Ascending aorta (tissue), 2 donors: Measurements from ENCODE around the gene FGF22. TPM values are rescaled to one million over a fixed set of nuclear protein-coding genes. Genes with fewer than 3 reads are reported as not detected.

ENCODE experiments used
- DNase-seq, 2 donors: peaks; one replicate each; pipeline ENCODE4 v3.0.0-alpha.2; 2019; ENCODE audit warnings: low spot score in 2 of 2
- H3K27ac ChIP-seq, 2 donors: fragments of 200-600 bp; sonication (generic); one replicate each; pipeline ENCODE4 v1.5.1; 2016 to 2017; ENCODE audit warnings: mild to moderate bottlenecking in 1 of 2
- H3K27me3 ChIP-seq: fragments of 200-600 bp; sonication (generic); one replicate; pipeline ENCODE4 v1.5.1; 2017
- H3K36me3 ChIP-seq, 2 donors: fragments of 200-600 bp; sonication (generic); one replicate each; pipeline ENCODE4 v1.5.1; 2016
- H3K4me1 ChIP-seq, 2 donors: fragments of 200-600 bp; sonication (generic); one replicate each; pipeline ENCODE4 v1.5.1; 2016 to 2017; ENCODE audit warnings: mild to moderate bottlenecking in 1 of 2
- H3K4me3 ChIP-seq, 2 donors: fragments of 200-600 bp; sonication (generic); one replicate each; pipeline ENCODE4 v1.5.1; 2016 to 2017; ENCODE audit warnings: mild to moderate bottlenecking in 1 of 2
- H3K9me3 ChIP-seq, 2 donors: fragments of 200-600 bp; sonication (generic); one replicate each; pipeline ENCODE4 v1.5.1; 2016
- CTCF ChIP-seq, 3 experiments: fragments of 200-600 bp in 2 of 3; fragments of 450-650 bp in 1 of 3; sonication (generic) in 2 of 3; IDR thresholded peaks; one replicate each; pipeline ENCODE4 v1.5.1; 2016 to 2019; ENCODE audit warnings: antibody characterized with exemption in 3 of 3, mild to moderate bottlenecking in 1 of 3, moderate library complexity in 1 of 3
- intact Hi-C: fragments of 100-400 bp; cut with DNase I; formaldehyde crosslinking; loops from one replicate; pipeline ENCODE4 v1.15.1; 2023
- total RNA-seq: library from RNA; depleted of rRNA; stranded (reverse); fragments of >200 nt; gene quantifications from one replicate; pipeline ENCODE4 v1.1.0, GENCODE V29; 2016

Gene FGF22
- total RNA-seq, 1 donor from 2014 or later, result not detected

- Histone ChIP-seq H3K27me3 (no peaks in the 10 kb centered on the region), H3K27ac (no peak overlapping the region), H3K4me3 (peak overlapping the region in 1 of 2 donors; percentile 12), H3K36me3 (no peaks in the 10 kb centered on the region), H3K9me3 (no peaks in the 10 kb centered on the region), H3K4me1 (no peaks in the 10 kb centered on the region)
- no peak for TF ChIP-seq CTCF (IDR thresholded peaks at IDR 0.05)
- intact Hi-C loops, result no loop called here
- no peak for DNase-seq
These were observed 29.4 kb upstream of the FGF22 start for GRCh38 chr19:610071-610800.

GRCh38 chr19:610801-611480, 28.7 kb upstream of the FGF22 start:
- no peaks in the 10 kb centered on the region for H3K36me3 ChIP-seq
- no peak for TF ChIP-seq CTCF (IDR thresholded peaks at IDR 0.05)
- H3K27ac ChIP-seq, result no peak overlapping the region
- no peaks in the 10 kb centered on the region for H3K9me3 ChIP-seq
- H3K4me3 ChIP-seq, result peak overlapping the region in 1 of 2 donors; percentile 12
- H3K4me1 ChIP-seq, result no peaks in the 10 kb centered on the region
- DNase-seq, result no peak
- intact Hi-C loops, result no loop called here
- no peaks in the 10 kb centered on the region for H3K27me3 ChIP-seq

GRCh38 chr19:611481-611868, 28.2 kb upstream of the FGF22 start:
- Histone ChIP-seq H3K27me3 (no peaks in the 10 kb centered on the region), H3K4me1 (no peaks in the 10 kb centered on the region), H3K27ac (no peak overlapping the region), H3K4me3 (no peak overlapping the region), H3K9me3 (no peaks in the 10 kb centered on the region), H3K36me3 (no peaks in the 10 kb centered on the region)
- no peak for TF ChIP-seq CTCF (IDR thresholded peaks at IDR 0.05)
- intact Hi-C loops, result no loop called here
- no peak for DNase-seq

- no peak for TF ChIP-seq CTCF (IDR thresholded peaks at IDR 0.05)
- Histone ChIP-seq H3K36me3 (peaks cover 9 to 11% of the 10 kb centered on the region in 2 donors), H3K9me3 (no peaks in the 10 kb centered on the region), H3K27me3 (no peaks in the 10 kb centered on the region), H3K4me3 (no peak overlapping the region), H3K27ac (no peak overlapping the region), H3K4me1 (no peaks in the 10 kb centered on the region)
- intact Hi-C loops, result no loop called here
- DNase-seq, result no peak
These were observed 26.7 kb upstream of the FGF22 start for GRCh38 chr19:612941-613340.

- Histone ChIP-seq H3K4me1 (no peaks in the 10 kb centered on the region), H3K27me3 (no peaks in the 10 kb centered on the region), H3K4me3 (no peak overlapping the region), H3K9me3 (no peaks in the 10 kb centered on the region), H3K36me3 (peaks cover 19 to 21% of the 10 kb centered on the region in 2 donors), H3K27ac (no peak overlapping the region)
- DNase-seq, result no peak
- no peak for TF ChIP-seq CTCF (IDR thresholded peaks at IDR 0.05)
- intact Hi-C loops, result no loop called here
These were observed 25.7 kb upstream of the FGF22 start for GRCh38 chr19:613732-614567.
